Stimulated activated CD4-positive, alpha-beta T cell treated with anti-CD3 and anti-CD28 coated beads, Interleukin-4, amount 100 ng/mL, for 1 hour (primary cell): Measurements from ENCODE around the gene ZNRF3.

Source experiments
- DNase-seq: peaks from one replicate; pipeline ENCODE4 v3.0.0-alpha.2; 2020

Gene ZNRF3

DNA sequence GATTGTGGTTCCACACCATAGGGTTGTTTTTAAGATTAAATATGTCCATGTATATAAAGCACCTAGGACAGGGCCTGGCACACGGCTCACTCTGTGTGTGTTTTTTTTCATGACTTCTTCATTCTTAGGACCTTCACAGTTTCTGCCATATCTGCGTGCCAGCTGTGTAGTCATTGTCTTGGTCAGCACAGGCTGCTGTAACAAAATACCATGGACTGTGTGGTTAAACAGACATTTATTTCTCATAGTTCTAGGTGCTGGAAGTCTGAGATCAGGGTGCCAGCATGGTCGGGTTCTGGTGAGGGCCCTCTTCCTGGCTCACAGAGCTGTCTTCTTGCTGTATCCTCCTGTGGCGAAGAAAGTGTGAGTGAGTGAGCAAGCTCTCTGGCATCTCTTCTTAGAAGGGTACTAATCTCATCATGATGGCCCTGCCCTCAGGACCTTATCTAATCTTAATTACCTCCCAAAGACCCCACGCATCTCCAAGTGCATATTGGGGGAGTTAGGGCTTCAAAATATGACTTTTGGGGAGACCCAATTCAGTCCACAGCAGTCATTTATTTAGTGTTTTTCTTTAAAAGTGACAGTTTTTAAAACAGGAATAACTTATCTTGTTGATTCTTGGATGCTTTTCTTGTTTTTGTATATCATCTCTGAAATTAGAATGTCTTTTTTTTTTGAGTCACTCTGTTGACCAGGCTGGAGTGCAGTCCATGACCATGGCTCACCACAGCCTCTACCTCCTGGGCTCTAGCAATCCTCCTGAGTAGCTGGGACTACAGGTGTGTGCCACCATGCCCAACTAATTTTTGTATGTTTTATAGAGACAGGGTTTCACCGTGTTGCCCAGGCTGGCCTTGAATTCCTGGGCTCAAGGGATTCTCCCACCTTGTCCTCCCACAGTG, 70.9 kb downstream of the ZNRF3 start:
- DNase-seq, result no peak

DNA sequence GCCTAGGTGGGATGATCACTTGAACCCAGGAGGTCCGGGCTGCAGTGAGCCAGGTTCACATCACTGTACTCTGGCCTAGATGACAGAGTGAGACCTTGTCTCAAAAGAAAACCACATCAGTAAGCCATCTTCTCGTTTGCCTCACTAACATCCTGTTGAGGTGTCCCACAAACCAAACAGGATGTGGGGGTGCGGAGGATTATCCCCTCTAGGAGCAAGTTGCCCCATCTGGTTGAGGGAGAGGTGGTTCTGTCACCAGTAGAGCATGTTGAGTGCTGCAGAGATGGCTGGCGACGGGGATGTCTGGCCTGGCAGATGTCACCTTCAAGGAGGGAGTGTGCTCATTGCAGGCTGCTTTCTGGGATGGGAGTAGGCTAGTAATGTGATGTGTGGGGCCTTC, 72.4 kb downstream of the ZNRF3 start:
- peak; percentile 49 for DNase-seq

DNA sequence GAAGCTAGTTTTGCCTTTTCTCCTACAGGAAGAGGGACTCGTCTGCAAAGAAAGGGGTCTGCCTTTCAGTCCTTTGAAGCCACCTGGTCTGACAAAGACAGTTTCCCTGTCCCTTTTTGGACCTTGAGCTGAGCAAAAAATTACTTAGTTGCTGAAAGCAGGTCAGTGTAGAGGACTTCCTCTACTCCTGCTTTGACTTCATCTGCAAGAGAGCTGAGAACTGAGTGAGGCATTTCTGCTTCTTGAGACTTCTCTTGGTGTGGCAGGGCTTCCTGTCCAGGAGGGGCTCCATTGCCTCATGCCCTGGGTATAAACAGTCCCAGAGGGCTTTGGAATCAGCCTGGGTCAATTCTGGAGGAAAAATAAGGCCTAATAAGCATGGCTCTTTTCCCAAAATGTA, 73.1 kb downstream of the ZNRF3 start:
- DNase-seq, result no peak

GRCh38 chr22:28958611-28959010, 75.2 kb downstream of the ZNRF3 start:
- no peak for DNase-seq

- no peak for DNase-seq
These were observed 78.7 kb downstream of the ZNRF3 start for GRCh38 chr22:28962042-28962554.

- DNase-seq, result no peak
These were observed 80.0 kb downstream of the ZNRF3 start for GRCh38 chr22:28963362-28963761.

DNA sequence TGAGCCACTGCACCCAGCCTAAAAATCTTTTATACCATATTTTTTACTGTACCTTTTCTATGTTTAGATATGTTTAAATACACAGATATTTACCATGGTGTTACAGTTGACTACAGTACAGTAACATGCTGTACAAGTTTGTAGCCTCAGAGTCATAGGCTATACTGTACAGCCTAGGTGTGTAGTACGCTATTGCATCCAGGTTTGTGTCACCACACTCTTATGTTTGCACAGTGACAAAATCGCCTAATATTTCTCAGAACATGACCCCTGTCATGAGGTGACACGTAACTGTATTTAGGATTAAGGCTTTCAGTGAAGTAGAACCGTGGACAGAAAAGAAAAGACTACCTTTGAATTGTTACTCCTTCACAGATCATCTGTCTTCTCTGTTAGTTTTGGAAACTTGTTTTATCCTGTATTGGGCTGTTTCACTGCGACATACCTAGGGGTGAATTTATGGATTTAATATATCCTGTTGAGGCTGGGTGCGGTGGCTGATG, 83.8 kb downstream of the ZNRF3 start:
- no peak for DNase-seq

DNA sequence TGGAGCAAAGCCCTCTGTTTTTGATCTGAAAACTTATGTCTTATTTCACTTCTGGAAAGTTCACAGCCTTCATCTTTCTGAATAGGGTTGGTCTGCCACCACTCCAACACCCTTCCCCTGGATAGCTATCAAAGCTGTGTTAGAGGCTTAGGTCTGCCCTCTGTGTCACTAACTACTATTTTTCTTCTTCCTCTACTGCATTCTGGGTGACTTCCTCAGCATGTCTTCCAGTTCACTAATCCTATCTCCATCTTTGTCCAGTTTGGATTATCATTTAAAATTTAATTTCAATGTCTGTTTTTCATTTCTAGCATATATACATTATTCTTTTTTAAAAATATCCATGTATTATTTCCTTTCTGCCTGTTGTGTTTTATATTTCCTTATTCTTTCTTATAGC, 84.6 kb downstream of the ZNRF3 start:
- DNase-seq, result no peak

- no peak for DNase-seq
These were observed 86.2 kb downstream of the ZNRF3 start for GRCh38 chr22:28969401-28970168.

- DNase-seq, result no peak
These were observed 90.0 kb downstream of the ZNRF3 start for GRCh38 chr22:28973352-28973751.

DNA sequence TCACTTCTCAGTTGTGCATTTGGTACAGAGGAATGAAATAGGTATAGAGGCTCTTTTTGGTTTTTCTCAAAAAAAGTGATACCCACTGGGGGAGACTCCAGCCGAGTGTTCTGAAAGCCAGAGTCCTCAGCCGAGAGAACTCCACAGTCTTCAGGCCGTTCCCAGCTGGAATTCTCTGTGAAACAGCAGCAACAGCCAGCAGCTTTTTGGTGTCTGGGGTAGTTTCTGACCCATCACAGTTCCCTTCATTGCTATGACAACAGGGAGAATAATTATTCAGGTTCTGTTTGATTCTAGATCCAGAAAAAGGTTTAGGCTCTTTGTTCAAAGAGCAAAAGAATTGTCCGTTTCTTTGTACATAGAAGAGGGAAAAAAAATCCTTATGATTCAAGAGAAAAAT, 93.7 kb downstream of the ZNRF3 start:
- no peak for DNase-seq

DNA sequence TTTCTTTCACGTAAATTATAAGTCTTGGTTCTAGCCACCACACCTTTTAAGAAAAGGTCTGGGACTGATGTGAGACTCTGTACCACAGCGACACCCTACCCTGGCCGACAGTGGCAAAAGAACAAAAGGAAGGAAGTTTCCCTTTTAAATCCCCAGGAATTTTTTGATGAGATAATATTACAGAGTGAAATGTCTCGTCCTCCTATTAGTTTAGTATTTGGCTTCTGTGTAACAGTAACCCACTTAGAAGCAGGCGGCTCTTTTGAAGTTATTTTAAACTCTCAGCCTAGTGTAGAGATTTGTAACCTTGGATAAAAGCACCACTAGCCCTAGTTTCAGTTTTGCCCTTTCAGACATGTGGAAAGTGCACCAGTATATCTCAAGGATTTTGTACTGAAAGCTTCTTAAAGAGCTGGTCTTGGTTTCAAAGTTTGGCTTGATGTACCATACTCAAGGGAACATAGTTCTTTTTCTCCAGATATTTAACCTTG, 94.2 kb downstream of the ZNRF3 start:
- no peak for DNase-seq

DNA sequence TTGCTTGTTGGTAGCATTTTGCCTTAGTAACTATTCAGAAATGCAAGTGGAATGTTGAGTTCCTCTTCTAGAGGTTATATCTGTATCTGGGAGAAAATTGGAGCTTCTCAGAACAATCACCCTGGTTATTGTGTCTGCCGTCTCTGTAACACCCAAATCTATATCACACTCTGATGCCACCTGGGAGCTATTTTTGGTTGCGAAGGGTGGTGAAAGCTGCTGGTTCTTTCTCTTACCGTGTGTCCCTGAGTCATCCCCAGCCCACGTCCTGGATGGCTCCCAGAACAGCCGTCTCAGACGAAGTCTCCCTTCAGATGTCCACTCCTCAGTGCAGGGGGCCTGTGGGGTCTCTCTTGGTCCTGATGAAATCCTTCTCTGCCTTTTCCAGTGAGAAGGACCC, 94.8 kb downstream of the ZNRF3 start:
- DNase-seq, result no peak

- DNase-seq, result no peak
These were observed 95.8 kb downstream of the ZNRF3 start for GRCh38 chr22:28978863-28979796.

DNA sequence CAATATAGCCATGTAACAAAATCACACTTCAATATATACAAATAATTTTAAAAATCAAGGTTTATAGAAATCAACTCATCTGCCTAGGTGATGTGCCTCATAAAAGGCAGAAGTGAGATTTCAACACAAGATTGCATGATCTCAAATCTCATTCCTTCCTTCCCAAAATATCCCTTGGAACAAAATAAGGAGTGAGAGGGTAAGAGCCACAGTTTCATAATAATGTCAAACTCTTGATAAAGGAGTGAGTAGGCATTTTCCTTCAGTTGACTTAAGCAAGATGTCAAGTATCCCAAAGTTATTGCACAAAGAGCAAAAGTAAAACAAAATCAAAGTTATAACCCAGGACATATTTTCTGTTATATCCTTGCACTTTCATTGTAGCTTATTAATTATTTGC, 97.0 kb downstream of the ZNRF3 start:
- DNase-seq, result no peak

DNA sequence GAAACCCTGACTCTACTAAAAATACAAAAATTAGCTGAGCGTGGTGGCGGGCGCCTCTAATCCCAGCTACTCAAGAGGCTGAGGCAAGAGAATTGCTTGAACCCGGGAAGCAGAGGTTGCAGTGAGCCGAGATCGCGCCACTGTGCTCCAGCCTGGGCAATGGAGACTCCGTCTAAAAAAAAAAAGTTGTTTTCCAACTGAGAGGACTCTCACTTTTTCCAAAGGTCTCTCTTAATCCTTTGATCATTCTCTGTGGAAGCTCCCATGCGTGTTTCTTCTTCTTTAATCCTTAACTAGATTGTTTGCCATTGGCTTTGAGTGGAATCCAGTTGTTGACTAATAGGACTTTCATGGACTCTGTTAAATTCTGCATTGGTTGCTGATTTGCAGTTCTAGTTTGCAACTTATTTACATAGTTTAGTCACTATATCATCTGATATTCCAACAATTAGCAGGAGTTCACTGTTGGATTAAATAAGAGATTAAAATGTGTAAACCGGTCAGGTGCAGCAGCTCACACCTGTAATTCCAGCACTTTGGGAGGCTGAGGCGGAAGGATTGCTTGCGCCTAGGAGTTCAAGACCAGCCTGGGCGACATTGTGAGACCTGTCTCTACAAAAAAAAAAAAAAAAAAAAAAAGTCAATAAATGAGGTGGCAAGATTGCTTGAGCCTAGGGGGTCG, 98.6 kb downstream of the ZNRF3 start:
- DNase-seq, result no peak

- no peak for DNase-seq
These were observed 99.8 kb downstream of the ZNRF3 start for GRCh38 chr22:28983190-28983589.

- DNase-seq, result no peak
These were observed 100.5 kb downstream of the ZNRF3 start for GRCh38 chr22:28983788-28984441.

GRCh38 chr22:28984482-28985158, 101.2 kb downstream of the ZNRF3 start:
- DNase-seq, result no peak

DNA sequence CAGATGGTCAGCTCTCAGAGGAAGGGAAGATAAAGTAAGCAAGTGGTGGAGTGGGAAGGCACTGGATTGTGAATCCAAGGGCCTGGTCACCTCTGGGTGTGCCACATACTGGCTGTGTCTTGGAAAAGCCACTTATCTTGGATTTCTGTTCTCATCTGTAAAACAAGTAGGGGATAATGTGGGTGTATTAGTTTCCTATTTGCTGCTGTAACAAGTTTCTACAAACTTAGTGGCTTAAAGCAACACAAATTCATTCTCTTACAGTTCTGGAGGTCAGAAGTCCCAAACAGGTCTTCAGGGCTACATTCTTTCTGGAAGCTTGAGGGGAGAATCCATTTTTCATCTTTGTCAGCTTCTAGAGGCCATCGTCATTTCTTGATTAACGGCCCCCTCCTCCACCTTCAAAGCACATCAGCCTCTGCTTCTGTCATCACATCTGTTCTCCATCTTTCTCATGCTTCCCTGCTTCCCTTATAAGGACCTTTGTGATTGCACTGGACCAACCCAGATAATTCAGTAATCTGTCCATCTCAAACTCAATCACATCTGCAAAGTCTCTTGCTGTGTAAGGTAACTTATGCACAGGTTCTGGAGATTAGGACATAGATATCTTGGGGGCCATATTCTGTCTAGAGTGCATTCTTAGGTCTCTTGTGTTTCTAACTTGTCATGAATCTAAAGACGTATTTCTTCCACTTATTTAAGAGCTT, 102.4 kb downstream of the ZNRF3 start:
- no peak for DNase-seq
